Astrocyte of the spinal cord (primary cell): ENCODE data around the gene TNFAIP1.

ENCODE experiments used
- DNase-seq: peaks from one replicate; pipeline ENCODE4 v3.0.0; 2011; ENCODE audit warnings: low read depth, low spot score
- H3K4me3 ChIP-seq: 2 replicates; pipeline ENCODE4 v1.5.1; 2011; ENCODE audit warnings: low read depth, mild to moderate bottlenecking, low read length, moderate library complexity
- CTCF ChIP-seq: IDR thresholded peaks from 2 replicates; pipeline ENCODE4 v1.5.1; 2012; ENCODE audit warnings: low read depth, mild to moderate bottlenecking, low read length, inconsistent platforms
- in situ Hi-C: cut with HindIII; loops from 2 replicates; pipeline ENCODE4 v1.10.0; 2017; ENCODE audit warnings: low sequenced_read_pairs

Gene TNFAIP1

GRCh38 chr17:28339431-28339830 lies 3.9 kb downstream of the TNFAIP1 start:
- DNase-seq, result no peak
- no peak for TF ChIP-seq CTCF
- no peak overlapping the region for H3K4me3 ChIP-seq
- in situ Hi-C loops, result no loop called here

- no peak overlapping the region for H3K4me3 ChIP-seq
- DNase-seq, result no peak
- in situ Hi-C loops, result no loop called here
- no peak for TF ChIP-seq CTCF
Observed at GRCh38 chr17:28340374-28340773, 4.8 kb downstream of the TNFAIP1 start.

- TF ChIP-seq CTCF, result no peak
- in situ Hi-C loops, result no loop called here
- no peak for DNase-seq
- no peak overlapping the region for H3K4me3 ChIP-seq
Observed at GRCh38 chr17:28341516-28341915, 6.0 kb downstream of the TNFAIP1 start.

GRCh38 chr17:28342313-28342712 lies 6.8 kb downstream of the TNFAIP1 start:
- TF ChIP-seq CTCF, result no peak
- H3K4me3 ChIP-seq, result no peak overlapping the region
- no peak for DNase-seq
- in situ Hi-C loops, result no loop called here

GRCh38 chr17:28343491-28343932 lies 8.0 kb downstream of the TNFAIP1 start:
- no peak for DNase-seq
- in situ Hi-C loops, result no loop called here
- H3K4me3 ChIP-seq, result no peak overlapping the region
- no peak for TF ChIP-seq CTCF

- no peak for TF ChIP-seq CTCF
- in situ Hi-C loops, result no loop called here
- no peak overlapping the region for H3K4me3 ChIP-seq
- DNase-seq, result no peak
Observed at GRCh38 chr17:28344011-28344410, 8.4 kb downstream of the TNFAIP1 start.

GRCh38 chr17:28344435-28344901 lies 8.9 kb downstream of the TNFAIP1 start:
- in situ Hi-C loops, result no loop called here
- DNase-seq, result no peak
- TF ChIP-seq CTCF, result no peak
- H3K4me3 ChIP-seq, result no peak overlapping the region
